Panc1 (cell line): ENCODE results near the gene RAPGEF5. TPM values are rescaled to one million over a fixed set of nuclear protein-coding genes. Genes with fewer than 3 reads are reported as not detected.
A peak's percentile ranks its signal among the peaks of the same experiment; 100 is the strongest.

Experiments
- ATAC-seq: fragments of 200-7000 bp; cut with Tn5 transposase; 2 replicates; pipeline ENCODE4 v1.9.1; 2020; ENCODE audit warnings: mild to moderate bottlenecking, moderate library complexity
- Bru-seq: library from RNA; stranded (reverse); fragments of 400-500 nt; gene quantifications from one replicate; lab custom pipeline; 2021; lab: Mats Ljungman, UMichigan
- BruChase-seq, 2 experiments: library from RNA; stranded (reverse); fragments of 400-500 nt; gene quantifications; one replicate each; lab custom pipeline; 2021; lab: Mats Ljungman, UMichigan
- BruUV-seq: library from RNA; stranded (reverse); fragments of 400-500 nt; replicated peaks from 2 replicates; lab custom pipeline; 2021; lab: Mats Ljungman, UMichigan
- CTCF ChIA-PET: fragments of 300-600 bp; sonication (Branson Sonifier 250); formaldehyde crosslinking; loops from one replicate; lab custom pipeline; 2022; ENCODE audit warnings: antibody characterized with exemption; lab: Charles Lee
- POLR2A ChIA-PET: fragments of 300-600 bp; sonication (Branson Sonifier 250); formaldehyde crosslinking; loops from one replicate; lab custom pipeline; 2022; ENCODE audit warnings: antibody characterized with exemption; lab: Charles Lee
- DNase-seq: peaks from one replicate; pipeline ENCODE4 v3.0.0-alpha.2; 2010; ENCODE audit warnings: low read depth, low spot score
- H3K27ac ChIP-seq: 2 replicates; pipeline ENCODE4 v1.5.1; 2011; ENCODE audit warnings: mild to moderate bottlenecking, low read length, inconsistent platforms
- H3K27me3 ChIP-seq: fragments of 200-500 bp; sonication (Bioruptor generic); 2 replicates; pipeline ENCODE4 v1.6.0; 2014; ENCODE audit warnings: low read length, inconsistent platforms; ENCODE audit not compliant: control insufficient read depth, insufficient read depth
- H3K36me3 ChIP-seq: fragments of 200-500 bp; sonication (Bioruptor generic); 2 replicates; pipeline ENCODE4 v1.5.1; 2014; ENCODE audit warnings: inconsistent platforms, mild to moderate bottlenecking, low read length, moderate library complexity; ENCODE audit not compliant: control insufficient read depth, insufficient read depth
- H3K4me1 ChIP-seq: 2 replicates; pipeline ENCODE4 v1.5.1; 2011; ENCODE audit warnings: inconsistent platforms, mild to moderate bottlenecking, low read length, moderate library complexity; ENCODE audit not compliant: control insufficient read depth, insufficient read depth
- H3K4me3 ChIP-seq, 2 experiments: 2 replicates each; pipeline ENCODE4 v1.5.1; 2011 to 2012; ENCODE audit warnings: low read depth in 2 of 2, low read length in 2 of 2, mild to moderate bottlenecking in 2 of 2, inconsistent platforms in 1 of 2, moderate library complexity in 1 of 2
- H3K9me3 ChIP-seq: fragments of 200-500 bp; sonication (Bioruptor generic); 2 replicates; pipeline ENCODE4 v1.5.1; 2014; ENCODE audit warnings: low read depth, mild to moderate bottlenecking, inconsistent platforms, low read length, moderate library complexity; ENCODE audit not compliant: control insufficient read depth, insufficient read depth
- CTCF ChIP-seq: fragments of 450-650 bp; IDR thresholded peaks from 2 replicates; pipeline ENCODE4 v1.5.1; 2017; ENCODE audit warnings: mild to moderate bottlenecking
- POLR2AphosphoS5 ChIP-seq: IDR thresholded peaks from 2 replicates; pipeline ENCODE4 v1.6.1; 2012; ENCODE audit warnings: mild to moderate bottlenecking, low read depth, low read length, moderate library complexity
- REST ChIP-seq, 2 experiments: IDR thresholded peaks; 2 replicates each; pipeline ENCODE4 v1.6.1; 2011 to 2012; ENCODE audit warnings: low read depth in 2 of 2, control low read depth in 1 of 2, low read length in 1 of 2, mild to moderate bottlenecking in 1 of 2, moderate library complexity in 1 of 2; ENCODE audit not compliant: insufficient read depth in 1 of 2
- SIN3A ChIP-seq: IDR thresholded peaks from 2 replicates; pipeline ENCODE4 v1.6.1; 2012; ENCODE audit warnings: low read depth, mild to moderate bottlenecking, low read length, moderate library complexity, borderline replicate concordance; ENCODE audit not compliant: insufficient read depth
- TCF7L2 ChIP-seq: IDR thresholded peaks from 2 replicates; pipeline ENCODE4 v1.6.1; 2011; ENCODE audit warnings: mild to moderate bottlenecking, low read depth, low read length, inconsistent platforms
- in situ Hi-C: cut with HindIII; loops from 2 replicates; pipeline ENCODE4 v1.10.0; 2016; ENCODE audit warnings: low sequenced_read_pairs, low pct_unique_long_range_greater_than_20kb
- intact Hi-C: fragments of 100-400 bp; cut with micrococcal nuclease; formaldehyde crosslinking; loops from one replicate; pipeline ENCODE4 v1.10.0; 2022; ENCODE audit not compliant: unreplicated experiment
- long read RNA-seq: library from polyadenylated mRNA; unstranded; transcript quantifications from one replicate; pipeline ENCODE4 v2.0.0, GENCODE V29; 2021; ENCODE audit not compliant: unreplicated experiment
- polyA plus RNA-seq: library from polyadenylated mRNA; unstranded; fragments of >200 nt; gene quantifications from one replicate; pipeline ENCODE4 v1.2.1, GENCODE V29; 2012; ENCODE audit warnings: missing spikeins; ENCODE audit not compliant: insufficient read length
- total RNA-seq: library from RNA; stranded (reverse); gene quantifications from one replicate; pipeline ENCODE4 v1.2.1, GENCODE V29; 2021; ENCODE audit not compliant: unreplicated experiment

Gene RAPGEF5
- 1.4 TPM for total RNA-seq
- polyA plus RNA-seq = 0.52 TPM
- Bru-seq, nascent RNA = percentile 37 among the genes with signal in this experiment
- BruChase-seq, experiment 1, labeled RNA remaining after a 2-hour chase = percentile 29 among the genes with signal in this experiment
- percentile 29 among the genes with signal in this experiment for BruChase-seq, experiment 2, labeled RNA remaining after a 6-hour chase
- long read RNA-seq = 0 reads

- BruUV-seq = no TSS peak
- TF ChIP-seq SIN3A (no peak), REST (IDR thresholded peaks at IDR 0.05; ENCODE audit: insufficient read depth in 1 of 2, low read depth in 2 of 2, low read length in 1 of 2) (no peak)
- H3K36me3 ChIP-seq = no peaks in the 10 kb centered on the region
- ChIA-PET CTCF (no interaction called here), POLR2A (interaction anchor here (0.6 kb wide), 2 partner anchors 559 to 1455 kb away, joined by 7 to 11 read pairs; no protein-coding TSS in a partner anchor)
- no peaks in the 10 kb centered on the region for H3K9me3 ChIP-seq
- H3K4me1 ChIP-seq = peaks cover 12% of the 10 kb centered on the region; the same call in 1 of the 2 replicates
- ATAC-seq = peak; percentile 78
- in situ Hi-C loops = no loop called here
- intact Hi-C loops = no loop called here
- H3K27ac ChIP-seq = no peak within 1 kb of the TSS
- peaks cover 17% of the 10 kb centered on the region for H3K27me3 ChIP-seq
- H3K4me3 ChIP-seq = peak within 1 kb of the TSS; percentile 35 to 50
- DNase-seq = no peak
Observed at GRCh38 chr7:22356701-22357310, at the start of gene RAPGEF5. RAPGEF5 (minus strand) TSS chr7:22357154; CDS start chr7:22357060, 94 bp downstream.

DNA sequence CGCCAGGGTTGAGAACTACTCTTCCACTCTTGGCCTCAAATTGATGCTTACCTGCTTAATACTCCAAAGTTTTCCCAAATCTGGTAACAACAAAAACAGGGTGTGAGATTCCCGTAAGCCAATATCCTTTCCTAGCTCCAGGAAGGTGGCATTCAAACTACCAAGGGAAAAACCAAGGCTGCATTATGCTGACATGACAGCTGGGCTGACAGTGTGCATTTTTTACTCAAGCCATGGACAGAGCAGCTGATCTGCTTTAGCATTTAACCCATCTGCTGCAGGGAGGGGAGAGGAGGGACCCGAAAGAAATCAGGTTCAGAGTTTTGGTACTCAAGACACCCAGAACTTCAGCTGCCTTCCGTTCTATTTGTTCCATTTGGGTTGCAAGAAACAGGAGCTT lies 49.8 kb upstream of the RAPGEF5 start:
- intact Hi-C loops = no loop called here
- BruUV-seq = no TSS peak
- in situ Hi-C loops = no loop called here
- ChIA-PET POLR2A (no interaction called here), CTCF (no interaction called here)
- Histone ChIP-seq H3K9me3 (no peaks in the 10 kb centered on the region), H3K27me3 (no peaks in the 10 kb centered on the region), H3K27ac (no peak overlapping the region), H3K4me3 (no peak overlapping the region), H3K4me1 (no peaks in the 10 kb centered on the region), H3K36me3 (no peaks in the 10 kb centered on the region)
- TF ChIP-seq TCF7L2 (no peak), CTCF (no peak), POLR2AphosphoS5 (no peak), REST (IDR thresholded peaks at IDR 0.05; ENCODE audit: insufficient read depth in 1 of 2, low read depth in 2 of 2, low read length in 1 of 2) (no peak), SIN3A (no peak)
- ATAC-seq (no peak), DNase-seq (no peak)
